Esophagus squamous epithelium (tissue), 4 donors: ENCODE results near the gene CD247.

ENCODE experiments used
- POLR2A ChIP-seq, 4 donors: fragments of 450-650 bp; IDR thresholded peaks; one replicate each; pipeline ENCODE4 v1.6.1; 2017; ENCODE audit warnings: antibody characterized with exemption in 4 of 4, mild to moderate bottlenecking in 4 of 4, moderate library complexity in 3 of 4
- TF ChIP-seq, protein P1 (sequence below), 6 experiments: fragments of 450-650 bp in 4 of 6; fragments of 200-600 bp in 2 of 6; sonication (generic) in 2 of 6; IDR thresholded peaks; one replicate each; pipeline ENCODE4 v1.5.1; 2016 to 2019; ENCODE audit warnings: antibody characterized with exemption in 6 of 6, mild to moderate bottlenecking in 4 of 6, moderate library complexity in 4 of 6

- TF ChIP-seq, protein P1, sequence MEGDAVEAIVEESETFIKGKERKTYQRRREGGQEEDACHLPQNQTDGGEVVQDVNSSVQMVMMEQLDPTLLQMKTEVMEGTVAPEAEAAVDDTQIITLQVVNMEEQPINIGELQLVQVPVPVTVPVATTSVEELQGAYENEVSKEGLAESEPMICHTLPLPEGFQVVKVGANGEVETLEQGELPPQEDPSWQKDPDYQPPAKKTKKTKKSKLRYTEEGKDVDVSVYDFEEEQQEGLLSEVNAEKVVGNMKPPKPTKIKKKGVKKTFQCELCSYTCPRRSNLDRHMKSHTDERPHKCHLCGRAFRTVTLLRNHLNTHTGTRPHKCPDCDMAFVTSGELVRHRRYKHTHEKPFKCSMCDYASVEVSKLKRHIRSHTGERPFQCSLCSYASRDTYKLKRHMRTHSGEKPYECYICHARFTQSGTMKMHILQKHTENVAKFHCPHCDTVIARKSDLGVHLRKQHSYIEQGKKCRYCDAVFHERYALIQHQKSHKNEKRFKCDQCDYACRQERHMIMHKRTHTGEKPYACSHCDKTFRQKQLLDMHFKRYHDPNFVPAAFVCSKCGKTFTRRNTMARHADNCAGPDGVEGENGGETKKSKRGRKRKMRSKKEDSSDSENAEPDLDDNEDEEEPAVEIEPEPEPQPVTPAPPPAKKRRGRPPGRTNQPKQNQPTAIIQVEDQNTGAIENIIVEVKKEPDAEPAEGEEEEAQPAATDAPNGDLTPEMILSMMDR (IDR thresholded peaks at IDR 0.05): no peak
- no peak for TF ChIP-seq POLR2A (IDR thresholded peaks at IDR 0.05)
Observed at GRCh38 chr1:167469280-167469965, 48.9 kb downstream of the CD247 start.
